Endothelial cell (in vitro differentiated cells): ENCODE results near the gene ERC2. TPM values are rescaled to one million over a fixed set of nuclear protein-coding genes. Genes with fewer than 3 reads are reported as not detected.

Experiments
- DNase-seq: peaks from one replicate; pipeline ENCODE4 v3.0.0; 2021; ENCODE audit warnings: low spot score
- H3K27ac Mint-ChIP-seq: one replicate; pipeline ENCODE4 v1.8.0; 2021; ENCODE audit warnings: mixed read lengths, inconsistent platforms; ENCODE audit not compliant: unreplicated experiment
- H3K27me3 Mint-ChIP-seq: one replicate; pipeline ENCODE4 v1.8.0; 2021; ENCODE audit warnings: mild to moderate bottlenecking, moderate library complexity, mixed read lengths, inconsistent platforms; ENCODE audit not compliant: unreplicated experiment
- H3K36me3 Mint-ChIP-seq: one replicate; pipeline ENCODE4 v1.8.0; 2021; ENCODE audit warnings: mild to moderate bottlenecking, low read depth, mixed read lengths, inconsistent platforms; ENCODE audit not compliant: unreplicated experiment
- H3K4me1 Mint-ChIP-seq: one replicate; pipeline ENCODE4 v1.8.0; 2021; ENCODE audit warnings: mild to moderate bottlenecking, mixed read lengths, inconsistent platforms; ENCODE audit not compliant: unreplicated experiment
- H3K4me3 Mint-ChIP-seq: one replicate; pipeline ENCODE4 v1.8.0; 2021; ENCODE audit warnings: mild to moderate bottlenecking, mixed read lengths, inconsistent platforms; ENCODE audit not compliant: unreplicated experiment
- H3K9me3 Mint-ChIP-seq: one replicate; pipeline ENCODE4 v1.8.0; 2021; ENCODE audit warnings: mixed read lengths, inconsistent platforms; ENCODE audit not compliant: unreplicated experiment
- CTCF ChIP-seq: fragments of 200-600 bp; sonication (generic); IDR thresholded peaks from one replicate; pipeline ENCODE4 v1.5.0; 2021; ENCODE audit warnings: antibody characterized with exemption; ENCODE audit not compliant: unreplicated experiment
- total RNA-seq: library from RNA; stranded (reverse); fragmentation: NEBNext Ultra II Directional; extraction: Animal tissue kit (Norgen Biotek cat#: 25700); gene quantifications from one replicate; pipeline ENCODE4 v1.2.1, GENCODE V29; 2021; ENCODE audit not compliant: unreplicated experiment

Gene ERC2
- total RNA-seq, 1 donor from 2014 or later = 20.5 TPM

- Mint-ChIP-seq H3K4me1 (peaks cover 25% of the 10 kb centered on the region), H3K9me3 (no peaks in the 10 kb centered on the region), H3K4me3 (no peak overlapping the region), H3K27ac (no peak overlapping the region), H3K27me3 (peaks cover 2% of the 10 kb centered on the region), H3K36me3 (no peaks in the 10 kb centered on the region)
- no peak for TF ChIP-seq CTCF
- no peak for DNase-seq
These were observed 676.3 kb downstream of the ERC2 start for GRCh38 chr3:55792009-55792408.

GRCh38 chr3:55790596-55791350 is 677.5 kb downstream of the ERC2 start:
- no peak overlapping the region for H3K27ac Mint-ChIP-seq
- peaks cover 25% of the 10 kb centered on the region for H3K4me1 Mint-ChIP-seq
- peaks cover 2% of the 10 kb centered on the region for H3K27me3 Mint-ChIP-seq
- no peaks in the 10 kb centered on the region for H3K9me3 Mint-ChIP-seq
- no peak for DNase-seq
- no peaks in the 10 kb centered on the region for H3K36me3 Mint-ChIP-seq
- H3K4me3 Mint-ChIP-seq = no peak overlapping the region
- no peak for TF ChIP-seq CTCF

- no peak for DNase-seq
- Mint-ChIP-seq H3K36me3 (no peaks in the 10 kb centered on the region), H3K27ac (no peak overlapping the region), H3K4me1 (peaks cover 22% of the 10 kb centered on the region), H3K27me3 (peaks cover 2% of the 10 kb centered on the region), H3K9me3 (no peaks in the 10 kb centered on the region), H3K4me3 (no peak overlapping the region)
- TF ChIP-seq CTCF = no peak
These were observed 678.8 kb downstream of the ERC2 start for GRCh38 chr3:55789516-55789915.

- H3K4me3 Mint-ChIP-seq = no peak overlapping the region
- H3K27me3 Mint-ChIP-seq = no peaks in the 10 kb centered on the region
- no peak for TF ChIP-seq CTCF
- no peak for DNase-seq
- peaks cover 8% of the 10 kb centered on the region for H3K4me1 Mint-ChIP-seq
- no peaks in the 10 kb centered on the region for H3K9me3 Mint-ChIP-seq
- no peak overlapping the region for H3K27ac Mint-ChIP-seq
- no peaks in the 10 kb centered on the region for H3K36me3 Mint-ChIP-seq
These were observed 685.5 kb downstream of the ERC2 start for GRCh38 chr3:55782807-55783206.

GRCh38 chr3:55782351-55782750 is 685.9 kb downstream of the ERC2 start:
- H3K9me3 Mint-ChIP-seq = no peaks in the 10 kb centered on the region
- H3K27ac Mint-ChIP-seq = no peak overlapping the region
- no peak for DNase-seq
- no peak overlapping the region for H3K4me3 Mint-ChIP-seq
- TF ChIP-seq CTCF = no peak
- H3K27me3 Mint-ChIP-seq = no peaks in the 10 kb centered on the region
- H3K4me1 Mint-ChIP-seq = peaks cover 8% of the 10 kb centered on the region
- H3K36me3 Mint-ChIP-seq = no peaks in the 10 kb centered on the region
